Testis (tissue), 2 donors: ENCODE data around the gene SMARCD1.

ENCODE experiments used
- POLR2A ChIP-seq: fragments of 450-650 bp; IDR thresholded peaks from one replicate; pipeline ENCODE4 v1.6.1; 2017; ENCODE audit warnings: antibody characterized with exemption, mild to moderate bottlenecking, moderate library complexity
- TF ChIP-seq, protein P1 (sequence below), 3 experiments: fragments of 450-650 bp in 2 of 3; fragments of 200-600 bp in 1 of 3; sonication (generic) in 1 of 3; IDR thresholded peaks; one replicate each; pipeline ENCODE4 v1.5.1; 2016 to 2019; ENCODE audit warnings: antibody characterized with exemption in 3 of 3, mild to moderate bottlenecking in 2 of 3, moderate library complexity in 1 of 3

GRCh38 chr12:50055831-50056638 lies 29.1 kb upstream of the SMARCD1 start:
- TF ChIP-seq, protein P1, sequence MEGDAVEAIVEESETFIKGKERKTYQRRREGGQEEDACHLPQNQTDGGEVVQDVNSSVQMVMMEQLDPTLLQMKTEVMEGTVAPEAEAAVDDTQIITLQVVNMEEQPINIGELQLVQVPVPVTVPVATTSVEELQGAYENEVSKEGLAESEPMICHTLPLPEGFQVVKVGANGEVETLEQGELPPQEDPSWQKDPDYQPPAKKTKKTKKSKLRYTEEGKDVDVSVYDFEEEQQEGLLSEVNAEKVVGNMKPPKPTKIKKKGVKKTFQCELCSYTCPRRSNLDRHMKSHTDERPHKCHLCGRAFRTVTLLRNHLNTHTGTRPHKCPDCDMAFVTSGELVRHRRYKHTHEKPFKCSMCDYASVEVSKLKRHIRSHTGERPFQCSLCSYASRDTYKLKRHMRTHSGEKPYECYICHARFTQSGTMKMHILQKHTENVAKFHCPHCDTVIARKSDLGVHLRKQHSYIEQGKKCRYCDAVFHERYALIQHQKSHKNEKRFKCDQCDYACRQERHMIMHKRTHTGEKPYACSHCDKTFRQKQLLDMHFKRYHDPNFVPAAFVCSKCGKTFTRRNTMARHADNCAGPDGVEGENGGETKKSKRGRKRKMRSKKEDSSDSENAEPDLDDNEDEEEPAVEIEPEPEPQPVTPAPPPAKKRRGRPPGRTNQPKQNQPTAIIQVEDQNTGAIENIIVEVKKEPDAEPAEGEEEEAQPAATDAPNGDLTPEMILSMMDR (IDR thresholded peaks at IDR 0.05): peak; percentile 57 to 84 (median 62)
- TF ChIP-seq POLR2A: no peak
